ENCODE measurements around the gene IRF6.

IRF6 gene

DNA sequence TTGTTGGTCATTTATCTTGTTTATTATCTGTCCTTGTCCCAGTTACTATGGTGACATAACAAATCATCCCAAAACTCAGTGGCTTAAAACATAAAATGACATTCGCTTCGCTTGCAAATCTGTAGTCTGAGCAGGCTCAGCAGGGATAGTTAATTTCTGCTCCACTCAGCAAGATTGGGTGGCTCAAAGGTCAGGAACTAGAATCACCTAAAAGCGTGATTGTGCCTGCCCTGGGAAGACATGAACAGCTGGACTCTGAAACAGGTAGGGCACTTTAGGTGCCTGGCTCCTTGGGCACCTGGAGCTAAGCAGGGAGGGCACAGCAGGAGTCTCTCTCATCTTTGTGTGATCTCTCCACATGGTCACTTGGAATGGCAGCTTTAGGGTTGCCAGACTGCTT is 64.7 kb downstream of the IRF6 start:
- H3K23ac ChIP-seq (ENCODE audit: low read length), result no peak overlapping the region
- no peak overlapping the region for H3K4ac ChIP-seq (ENCODE audit: low read depth, low read length)
- no CpG with 5 or more reads among the region's 3 CpGs for WGBS (ENCODE audit: extremely low coverage, insufficient coverage, low lambda C conversion rate)
- no peak overlapping the region for H4K8ac ChIP-seq (ENCODE audit: low read depth, low read length)
- H3K27ac ChIP-seq (ENCODE audit: low read depth, low read length), result no peak overlapping the region
- no peak overlapping the region for H3K4me2 ChIP-seq (ENCODE audit: low read length)
- no peak overlapping the region for H4K5ac ChIP-seq (ENCODE audit: low read length)
- no peak overlapping the region for H3K4me3 ChIP-seq (ENCODE audit: low read length)
- H3K9ac ChIP-seq (ENCODE audit: low read length), result no peak overlapping the region
- DNase-seq, result no peak
- no peak overlapping the region for H2BK15ac ChIP-seq (replicated peaks; ENCODE audit: low read depth)
- H3K56ac ChIP-seq (ENCODE audit: low read length), result no peak overlapping the region
- no peak overlapping the region for H2AK5ac ChIP-seq (ENCODE audit: low read length)
- H3K79me2 ChIP-seq (ENCODE audit: control insufficient read depth, insufficient read depth, low read length), result no peaks in the 10 kb centered on the region
- H3K18ac ChIP-seq (ENCODE audit: low read length), result no peak overlapping the region
- no peaks in the 10 kb centered on the region for H3K4me1 ChIP-seq (ENCODE audit: control insufficient read depth, low read depth, low read length)
- no peak overlapping the region for H2BK5ac ChIP-seq (ENCODE audit: low read length)
- no peaks in the 10 kb centered on the region for H3K27me3 ChIP-seq (ENCODE audit: insufficient read depth, low read length, poor library complexity)
- no peaks in the 10 kb centered on the region for H3K79me1 ChIP-seq (ENCODE audit: low read length)
- H2BK120ac ChIP-seq (ENCODE audit: low read depth, low read length), result no peak overlapping the region
- no peaks in the 10 kb centered on the region for H3K36me3 ChIP-seq (ENCODE audit: control insufficient read depth, insufficient read depth, low read length)

- no peaks in the 10 kb centered on the region for H3K4me1 ChIP-seq (ENCODE audit: control insufficient read depth, low read depth, low read length)
- H3K4me3 ChIP-seq (ENCODE audit: low read length), result no peak overlapping the region
- H3K79me2 ChIP-seq (ENCODE audit: control insufficient read depth, insufficient read depth, low read length), result no peaks in the 10 kb centered on the region
- no CpG with 5 or more reads among the region's 1 CpG for WGBS (ENCODE audit: extremely low coverage, insufficient coverage, low lambda C conversion rate)
- DNase-seq, result no peak
- H4K8ac ChIP-seq (ENCODE audit: low read depth, low read length), result no peak overlapping the region
- no peak overlapping the region for H3K27ac ChIP-seq (ENCODE audit: low read depth, low read length)
- no peak overlapping the region for H4K5ac ChIP-seq (ENCODE audit: low read length)
- no peak overlapping the region for H3K4me2 ChIP-seq (ENCODE audit: low read length)
- no peak overlapping the region for H3K56ac ChIP-seq (ENCODE audit: low read length)
- no peak overlapping the region for H3K18ac ChIP-seq (ENCODE audit: low read length)
- no peak overlapping the region for H2BK15ac ChIP-seq (replicated peaks; ENCODE audit: low read depth)
- no peaks in the 10 kb centered on the region for H3K79me1 ChIP-seq (ENCODE audit: low read length)
- H3K23ac ChIP-seq (ENCODE audit: low read length), result no peak overlapping the region
- H2AK5ac ChIP-seq (ENCODE audit: low read length), result no peak overlapping the region
- H2BK120ac ChIP-seq (ENCODE audit: low read depth, low read length), result no peak overlapping the region
- no peaks in the 10 kb centered on the region for H3K36me3 ChIP-seq (ENCODE audit: control insufficient read depth, insufficient read depth, low read length)
- no peak overlapping the region for H2BK5ac ChIP-seq (ENCODE audit: low read length)
- H3K4ac ChIP-seq (ENCODE audit: low read depth, low read length), result no peak overlapping the region
- no peaks in the 10 kb centered on the region for H3K27me3 ChIP-seq (ENCODE audit: insufficient read depth, low read length, poor library complexity)
- H3K9ac ChIP-seq (ENCODE audit: low read length), result no peak overlapping the region
Measured at GRCh38 chr1:209738270-209738669, 67.7 kb downstream of the IRF6 start.

GRCh38 chr1:209737118-209737505 is 68.8 kb downstream of the IRF6 start:
- H3K79me1 ChIP-seq (ENCODE audit: low read length), result no peaks in the 10 kb centered on the region
- H3K4me1 ChIP-seq (ENCODE audit: control insufficient read depth, low read depth, low read length), result no peaks in the 10 kb centered on the region
- no peak overlapping the region for H3K23ac ChIP-seq (ENCODE audit: low read length)
- H2BK5ac ChIP-seq (ENCODE audit: low read length), result no peak overlapping the region
- H3K27ac ChIP-seq (ENCODE audit: low read depth, low read length), result no peak overlapping the region
- H3K79me2 ChIP-seq (ENCODE audit: control insufficient read depth, insufficient read depth, low read length), result no peaks in the 10 kb centered on the region
- H3K18ac ChIP-seq (ENCODE audit: low read length), result no peak overlapping the region
- H3K27me3 ChIP-seq (ENCODE audit: insufficient read depth, low read length, poor library complexity), result no peaks in the 10 kb centered on the region
- H3K4me2 ChIP-seq (ENCODE audit: low read length), result no peak overlapping the region
- H2BK15ac ChIP-seq (replicated peaks; ENCODE audit: low read depth), result no peak overlapping the region
- no peak overlapping the region for H2AK5ac ChIP-seq (ENCODE audit: low read length)
- DNase-seq, result no peak
- H2BK120ac ChIP-seq (ENCODE audit: low read depth, low read length), result no peak overlapping the region
- no peak overlapping the region for H4K8ac ChIP-seq (ENCODE audit: low read depth, low read length)
- 100% methylated on average over 3 of the region's 5 CpGs for WGBS (ENCODE audit: extremely low coverage, insufficient coverage, low lambda C conversion rate)
- H3K9ac ChIP-seq (ENCODE audit: low read length), result no peak overlapping the region
- no peaks in the 10 kb centered on the region for H3K36me3 ChIP-seq (ENCODE audit: control insufficient read depth, insufficient read depth, low read length)
- no peak overlapping the region for H4K5ac ChIP-seq (ENCODE audit: low read length)
- H3K56ac ChIP-seq (ENCODE audit: low read length), result no peak overlapping the region
- H3K4ac ChIP-seq (ENCODE audit: low read depth, low read length), result no peak overlapping the region
- H3K4me3 ChIP-seq (ENCODE audit: low read length), result no peak overlapping the region

DNA sequence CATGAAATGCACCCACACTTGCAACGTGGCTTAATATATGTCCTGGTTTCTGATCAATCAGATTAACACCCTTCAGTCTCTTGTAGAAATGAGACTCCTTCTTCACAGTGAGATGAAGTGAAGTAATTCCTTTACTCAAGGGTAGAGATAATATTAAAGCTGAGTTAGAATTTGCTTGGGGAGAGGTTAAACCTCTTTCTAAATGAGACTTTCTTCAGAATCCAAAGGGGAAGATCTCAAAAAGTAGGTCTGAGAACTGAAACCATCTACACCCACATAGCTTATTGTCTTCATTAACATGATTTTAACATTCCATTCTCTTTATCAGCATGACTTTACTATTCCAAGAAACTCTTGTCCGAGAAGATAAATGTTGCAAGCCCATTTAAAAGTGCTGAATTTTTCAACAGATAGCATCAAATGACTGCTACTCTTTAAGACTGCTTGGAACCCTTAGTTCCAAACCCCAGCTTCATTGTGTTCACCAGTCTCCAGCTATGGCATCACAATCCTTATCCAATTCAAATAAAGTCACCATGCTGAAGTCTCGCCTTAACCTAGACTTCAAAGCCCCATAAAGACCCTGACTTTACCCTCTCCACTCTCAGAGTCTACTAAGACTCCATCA is 69.3 kb downstream of the IRF6 start:
- no peak overlapping the region for H3K56ac ChIP-seq (ENCODE audit: low read length)
- H2BK120ac ChIP-seq (ENCODE audit: low read depth, low read length), result no peak overlapping the region
- H3K9ac ChIP-seq (ENCODE audit: low read length), result no peak overlapping the region
- WGBS (ENCODE audit: extremely low coverage, insufficient coverage, low lambda C conversion rate), result no CpG with 5 or more reads among the region's 3 CpGs
- H3K4me3 ChIP-seq (ENCODE audit: low read length), result no peak overlapping the region
- no peak overlapping the region for H3K4me2 ChIP-seq (ENCODE audit: low read length)
- H3K23ac ChIP-seq (ENCODE audit: low read length), result no peak overlapping the region
- no peak overlapping the region for H4K5ac ChIP-seq (ENCODE audit: low read length)
- no peak overlapping the region for H3K4ac ChIP-seq (ENCODE audit: low read depth, low read length)
- H3K79me2 ChIP-seq (ENCODE audit: control insufficient read depth, insufficient read depth, low read length), result no peaks in the 10 kb centered on the region
- H3K4me1 ChIP-seq (ENCODE audit: control insufficient read depth, low read depth, low read length), result no peaks in the 10 kb centered on the region
- no peaks in the 10 kb centered on the region for H3K27me3 ChIP-seq (ENCODE audit: insufficient read depth, low read length, poor library complexity)
- H3K27ac ChIP-seq (ENCODE audit: low read depth, low read length), result no peak overlapping the region
- no peak overlapping the region for H2BK5ac ChIP-seq (ENCODE audit: low read length)
- no peak overlapping the region for H3K18ac ChIP-seq (ENCODE audit: low read length)
- no peaks in the 10 kb centered on the region for H3K79me1 ChIP-seq (ENCODE audit: low read length)
- H2AK5ac ChIP-seq (ENCODE audit: low read length), result no peak overlapping the region
- H4K8ac ChIP-seq (ENCODE audit: low read depth, low read length), result no peak overlapping the region
- no peak overlapping the region for H2BK15ac ChIP-seq (replicated peaks; ENCODE audit: low read depth)
- DNase-seq, result no peak
- H3K36me3 ChIP-seq (ENCODE audit: control insufficient read depth, insufficient read depth, low read length), result no peaks in the 10 kb centered on the region

Data from mesendoderm (in vitro differentiated cells).